Stimulated activated CD4-positive, alpha-beta T cell treated with anti-CD3 and anti-CD28 coated beads, Interleukin-12 subunit alpha, Interleukin-12 subunit beta, amount 100 ng/mL, for 48 hours (primary cell): ENCODE measurements around the gene RBMS3.
"Not testable (repeated sequence)": the region's sequence is repeated elsewhere in the genome, so short reads cannot be mapped to it uniquely, and the experiment has no call there.

Experiments used
- DNase-seq, 3 donors: peaks; one replicate each; pipeline ENCODE4 v3.0.0-alpha.2; 2020; ENCODE audit warnings: low read depth in 2 of 3, low spot score in 1 of 3

RBMS3 gene

DNA sequence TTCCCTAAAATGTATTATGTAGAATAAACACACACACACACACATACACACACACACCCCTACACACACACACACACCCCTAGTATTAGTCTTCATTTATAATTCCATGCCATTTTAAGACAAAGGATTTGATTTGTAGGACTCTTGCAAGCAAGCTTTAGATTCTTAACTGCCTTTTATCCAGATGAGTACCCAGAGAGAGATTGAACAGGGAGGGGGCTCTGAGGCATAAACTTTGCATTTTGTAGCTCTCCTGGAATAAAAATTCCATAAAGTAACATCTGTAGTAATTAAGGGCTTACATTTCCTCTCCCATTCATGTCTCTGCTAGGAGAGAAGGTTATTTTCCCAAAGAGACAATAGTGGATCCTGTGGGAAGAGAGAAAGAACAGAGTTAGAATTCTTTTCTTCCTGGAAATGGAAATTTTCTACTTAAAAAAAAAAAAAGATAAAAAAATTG, 479.4 kb downstream of the RBMS3 start:
- DNase-seq: no peak

DNA sequence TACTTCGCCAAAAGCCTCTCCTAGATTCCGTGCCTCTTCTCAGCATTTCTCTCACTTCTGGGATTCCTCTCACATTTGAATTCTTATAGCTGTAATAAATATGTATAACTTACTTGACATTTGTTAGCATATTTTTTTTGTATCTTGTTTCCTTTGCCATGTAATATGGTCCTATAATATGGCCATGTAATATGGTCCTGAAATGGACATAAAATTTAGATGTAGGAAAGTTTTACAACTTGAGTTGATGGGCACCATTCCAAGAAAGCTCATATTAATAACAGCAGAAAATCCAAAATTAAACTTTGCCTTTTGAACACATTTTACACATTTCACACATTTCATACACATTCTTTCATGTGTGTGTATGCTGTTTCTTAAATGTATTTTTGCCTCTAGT, 480.6 kb downstream of the RBMS3 start:
- DNase-seq: no peak

DNA sequence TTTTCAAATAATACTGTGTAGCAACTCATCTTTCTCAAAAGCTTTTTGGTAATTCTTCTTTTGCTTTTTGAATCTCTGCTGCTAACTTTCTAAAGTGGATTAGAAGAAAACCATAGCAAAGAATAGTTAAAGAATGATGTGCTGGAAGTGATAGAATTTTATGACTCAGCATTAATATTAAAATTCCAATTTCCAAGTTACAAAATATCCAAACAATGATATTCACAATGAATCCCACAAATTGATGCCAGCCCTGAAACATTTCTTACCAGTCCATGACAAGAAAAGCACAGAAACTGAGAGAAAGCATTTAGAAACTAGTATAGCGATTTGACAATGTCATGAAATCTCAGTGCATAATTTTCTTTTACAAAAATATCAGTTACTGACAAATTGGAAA, 482.2 kb downstream of the RBMS3 start:
- DNase-seq: no peak

DNA sequence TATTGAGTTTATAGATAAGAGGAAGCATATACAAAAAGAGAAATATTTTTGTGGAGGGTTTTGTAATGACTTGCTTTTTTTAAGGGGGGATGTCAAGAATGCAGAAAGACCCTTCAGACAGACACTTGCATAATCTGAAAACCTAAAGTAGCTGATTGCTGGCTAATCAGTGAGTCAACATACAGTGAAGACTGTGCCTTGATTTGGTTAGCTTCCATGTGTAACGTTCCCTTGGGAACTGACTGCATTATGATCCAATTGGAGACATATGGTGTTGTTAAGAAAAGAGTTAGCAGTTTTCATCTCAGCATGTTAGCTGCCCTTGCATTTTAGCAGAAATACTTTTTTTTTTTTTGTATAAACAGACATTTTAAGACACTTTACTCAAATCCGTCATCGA, 483.2 kb downstream of the RBMS3 start:
- DNase-seq: no peak

DNA sequence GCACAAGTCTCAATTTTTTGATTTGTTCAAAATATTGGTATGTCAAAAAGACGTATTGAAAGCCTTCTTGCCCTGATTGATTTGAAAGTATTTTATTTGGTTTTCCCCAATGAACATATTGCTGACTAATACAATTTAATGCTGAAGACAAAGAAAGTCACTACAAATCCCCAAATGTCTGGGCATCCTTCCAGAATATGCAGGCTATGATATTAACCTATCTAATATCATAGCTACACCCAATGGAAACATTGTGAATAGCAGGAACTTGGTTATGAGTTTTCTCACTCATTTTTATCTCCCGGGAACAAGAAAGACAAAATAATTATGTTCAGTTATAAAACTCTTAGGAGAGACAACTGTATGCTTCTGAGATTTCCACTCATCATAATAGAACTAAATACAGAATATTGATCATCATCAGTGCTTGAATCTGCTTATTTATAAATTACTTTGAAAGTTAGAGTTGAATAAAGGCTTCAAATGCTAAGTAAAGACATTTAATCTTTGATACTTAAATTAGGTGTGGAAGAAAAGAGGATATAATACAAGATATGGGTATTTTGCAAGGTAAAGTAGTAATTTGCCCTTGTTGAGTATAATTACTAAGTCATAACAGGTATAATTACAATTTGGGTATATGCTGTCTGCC, 483.9 kb downstream of the RBMS3 start:
- no peak for DNase-seq

DNA sequence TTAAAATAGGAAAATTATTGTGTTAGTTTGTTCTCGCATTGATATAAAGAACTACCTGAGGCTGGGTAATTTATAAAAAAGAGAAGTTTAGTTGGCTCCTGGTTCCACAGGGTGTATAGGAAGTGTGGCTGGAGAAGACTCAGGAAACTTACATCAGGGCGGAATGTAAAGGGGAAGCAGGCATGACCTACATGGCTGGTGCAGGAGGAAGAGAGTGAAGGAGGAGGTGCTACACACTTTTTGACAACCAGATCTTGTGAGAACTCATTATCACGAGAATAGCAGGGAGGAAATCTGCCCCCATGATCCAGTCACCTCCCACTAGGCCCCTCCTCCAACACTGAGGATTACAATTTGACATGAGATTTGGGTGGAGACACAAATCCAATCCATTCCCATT, 490.7 kb downstream of the RBMS3 start:
- no peak for DNase-seq

DNA sequence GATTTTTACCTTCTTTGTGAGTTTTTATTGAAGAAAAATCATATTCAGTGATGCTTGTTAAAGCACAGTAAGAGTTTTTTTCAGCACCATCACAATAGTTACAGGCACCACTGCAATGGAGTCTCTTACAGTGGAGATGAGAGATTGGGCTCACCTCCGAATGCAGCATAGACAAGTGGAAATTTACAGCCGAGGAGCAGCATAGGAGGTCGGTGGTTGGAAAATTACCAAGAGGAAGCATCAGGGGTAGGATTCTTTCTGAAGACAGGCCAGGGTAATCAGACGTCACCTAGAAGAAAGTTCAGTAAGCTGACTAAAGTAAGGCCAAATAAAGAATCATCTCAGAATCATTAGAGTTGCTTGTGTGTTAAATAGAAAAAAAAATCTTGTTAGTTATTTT, 491.6 kb downstream of the RBMS3 start:
- no peak for DNase-seq

DNA sequence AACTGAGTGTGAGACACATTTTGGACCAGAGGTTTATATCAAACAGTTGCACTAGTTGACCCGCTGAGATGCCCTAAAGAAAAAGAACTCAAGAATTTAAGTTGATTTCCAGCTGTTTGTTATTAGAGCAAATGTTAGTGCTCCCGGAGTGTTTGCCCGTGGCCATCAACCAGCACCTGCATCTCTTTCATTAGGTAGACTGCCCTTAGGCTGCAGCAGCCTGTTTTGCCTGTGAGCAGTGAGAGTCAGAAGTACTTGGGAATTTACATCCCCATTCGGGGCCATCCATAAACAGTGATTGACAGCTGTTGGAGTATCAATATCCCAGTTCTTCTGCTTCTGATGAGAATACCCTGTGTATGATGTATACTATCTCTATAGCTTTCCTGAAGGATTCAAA, 492.6 kb downstream of the RBMS3 start:
- no peak for DNase-seq

DNA sequence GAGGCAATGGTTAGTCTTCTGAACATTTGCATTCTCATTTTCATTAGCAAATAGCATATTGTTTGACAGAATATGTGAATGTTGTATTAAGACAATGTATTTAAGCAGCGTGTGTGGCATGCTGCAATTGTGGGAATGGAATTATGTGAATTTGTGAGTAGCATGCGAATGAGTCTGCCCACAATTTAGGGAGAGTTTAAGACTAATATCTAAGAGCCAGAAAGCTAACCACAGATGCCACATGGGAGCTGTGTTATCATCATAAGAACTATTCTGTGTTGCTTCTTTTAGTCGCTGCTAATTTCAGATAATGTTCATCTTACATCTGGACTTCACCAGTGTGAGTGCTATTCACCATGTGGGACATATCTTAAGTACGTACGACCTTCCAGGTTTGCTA, 494.5 kb downstream of the RBMS3 start:
- no peak for DNase-seq

DNA sequence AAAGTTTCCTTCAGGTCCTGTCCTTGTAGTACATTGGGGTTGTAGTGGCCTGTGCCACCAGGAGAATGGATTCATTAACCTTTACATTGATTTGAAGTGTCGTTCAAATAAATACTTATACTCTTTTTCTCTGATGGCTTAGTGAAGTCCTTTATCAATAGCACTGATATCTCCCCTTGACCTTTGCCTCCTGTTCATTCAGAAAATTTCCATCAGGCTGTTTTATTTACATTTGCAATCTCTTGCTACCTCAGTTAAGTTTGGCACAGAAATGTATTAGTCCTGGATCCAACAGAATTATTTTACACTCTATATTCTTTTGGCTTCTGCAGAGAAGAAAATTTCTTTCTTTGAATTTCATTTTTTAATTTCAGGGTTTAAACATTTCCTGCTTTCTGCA, 497.0 kb downstream of the RBMS3 start:
- no peak for DNase-seq

DNA sequence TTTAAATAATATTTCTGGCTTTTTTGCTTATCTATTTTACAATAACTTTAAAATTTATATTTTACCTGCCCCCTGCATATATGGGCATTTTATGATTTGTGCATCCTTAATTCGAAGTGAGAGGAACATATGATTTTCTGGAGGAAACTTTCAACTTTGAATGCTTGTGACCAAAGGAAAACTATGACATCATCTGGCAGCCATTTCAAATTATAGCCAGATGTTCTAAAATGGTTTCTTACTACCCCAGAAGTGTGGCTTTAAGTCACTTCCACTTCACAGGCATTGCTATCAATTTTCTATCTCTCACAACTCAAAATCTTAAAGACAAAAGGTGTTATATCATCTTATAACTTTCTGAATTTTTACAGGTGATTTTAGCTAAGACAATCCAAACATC, 508.8 kb downstream of the RBMS3 start:
- no peak for DNase-seq

DNA sequence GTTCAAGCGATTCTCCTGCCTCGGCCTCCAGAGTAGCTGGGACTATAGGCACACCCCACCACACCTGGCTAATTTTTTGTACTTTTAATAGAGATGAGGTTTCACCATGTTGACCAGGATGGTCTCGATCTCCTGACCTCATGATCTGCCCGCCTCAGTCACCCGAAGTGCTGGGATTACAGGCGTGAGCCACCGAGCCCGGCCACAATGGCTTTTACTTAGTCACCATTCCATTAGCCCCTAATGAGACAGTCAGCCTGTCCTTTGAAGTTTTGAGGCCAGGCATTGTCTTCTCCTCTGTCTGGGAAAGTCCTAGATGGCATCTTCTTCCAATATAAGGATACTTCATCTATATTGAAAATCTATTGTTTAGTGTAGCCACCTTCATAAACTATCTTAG, 515.9 kb downstream of the RBMS3 start:
- no peak for DNase-seq

DNA sequence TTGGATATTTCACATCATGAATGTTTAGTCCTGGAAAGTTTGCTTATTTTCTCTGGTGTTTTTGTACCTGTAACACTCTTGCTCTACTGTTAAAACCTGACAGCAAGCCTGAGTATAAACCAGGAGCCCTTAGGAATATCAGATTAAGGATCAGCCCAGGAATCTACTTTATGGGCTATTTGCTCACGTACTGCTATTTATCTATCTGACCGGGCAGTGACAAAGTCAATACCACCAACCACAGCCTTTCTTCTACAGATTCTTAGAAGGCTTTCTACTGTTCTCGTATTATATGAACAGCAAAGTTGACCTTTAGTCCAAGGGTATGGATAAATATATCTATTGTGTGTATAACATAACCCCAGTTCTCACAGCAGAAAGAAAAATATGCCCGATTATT, 521.2 kb downstream of the RBMS3 start:
- no peak for DNase-seq

DNA sequence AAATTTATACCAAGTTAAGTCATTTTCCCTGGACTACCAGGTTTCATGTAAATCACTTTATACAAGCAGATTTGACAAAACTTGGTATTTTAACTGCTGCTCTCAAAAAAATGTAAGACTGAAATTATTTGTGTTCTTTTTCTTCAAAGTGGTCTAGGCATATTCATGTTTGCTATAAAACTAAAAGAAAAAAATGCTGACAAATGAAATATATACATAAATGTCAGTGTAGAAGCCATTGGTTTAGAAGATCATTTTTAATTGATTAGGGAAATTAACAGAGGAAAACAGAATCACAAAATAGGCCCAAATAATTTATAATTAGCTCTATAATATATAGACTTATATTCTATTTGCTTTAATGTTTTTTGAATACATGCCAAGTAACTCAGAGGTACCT, 523.2 kb downstream of the RBMS3 start:
- no peak for DNase-seq

DNA sequence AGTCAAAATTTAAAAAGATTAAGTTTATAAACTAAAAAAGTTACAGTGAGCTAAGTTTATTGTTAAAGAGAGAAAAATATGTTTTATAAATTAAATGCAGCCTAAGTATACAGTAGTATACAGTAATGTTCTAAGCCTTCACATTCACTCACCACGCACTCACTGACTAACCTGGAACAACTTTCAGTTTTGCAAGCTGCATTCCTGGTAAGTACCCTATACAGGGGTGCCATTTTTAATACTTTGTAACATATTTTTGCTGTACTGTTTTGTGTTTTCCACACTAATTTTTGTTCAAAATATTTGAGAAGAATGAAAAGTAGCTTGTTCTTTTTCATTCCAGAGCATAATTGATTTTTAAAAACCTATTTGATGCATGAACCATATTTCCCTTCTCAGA, 524.9 kb downstream of the RBMS3 start:
- DNase-seq: no peak

DNA sequence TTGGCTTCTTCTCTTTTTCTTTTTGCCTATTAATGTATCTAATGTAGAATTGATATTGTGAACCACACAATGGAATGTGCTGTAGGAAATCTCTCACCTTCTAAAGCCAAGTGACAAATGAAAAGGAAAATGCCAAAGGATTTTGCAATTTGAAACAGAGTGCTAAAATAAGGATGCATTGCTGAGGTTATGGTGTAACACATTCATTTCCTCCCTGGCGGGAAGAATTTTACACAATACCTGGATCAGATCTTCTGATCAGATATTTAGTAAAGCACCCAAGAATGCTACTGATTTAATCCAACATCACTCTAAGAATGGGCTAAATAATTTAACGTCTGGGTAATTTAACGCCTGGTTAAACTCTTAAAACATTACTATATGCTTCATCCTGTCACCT, 527.5 kb downstream of the RBMS3 start:
- not testable (repeated sequence) for DNase-seq

DNA sequence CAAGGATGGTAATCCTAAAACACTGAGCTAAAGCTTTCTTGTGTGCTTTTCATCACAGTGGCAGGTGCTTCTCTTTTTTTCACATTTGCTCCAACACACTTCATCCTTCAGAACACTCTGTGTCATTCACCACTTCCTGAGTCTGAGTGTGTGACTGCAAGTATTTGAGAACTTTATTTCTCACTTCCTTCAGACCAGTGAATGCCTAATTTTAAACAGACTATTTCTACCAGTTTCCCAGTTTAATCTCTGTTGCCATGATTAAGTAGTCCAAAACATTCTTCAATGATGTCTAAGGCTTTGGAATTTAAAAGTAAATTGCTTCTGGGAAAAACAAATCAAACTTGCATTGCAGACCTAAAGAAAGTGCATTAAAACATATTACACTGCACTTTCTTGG, 541.2 kb downstream of the RBMS3 start:
- no peak for DNase-seq

DNA sequence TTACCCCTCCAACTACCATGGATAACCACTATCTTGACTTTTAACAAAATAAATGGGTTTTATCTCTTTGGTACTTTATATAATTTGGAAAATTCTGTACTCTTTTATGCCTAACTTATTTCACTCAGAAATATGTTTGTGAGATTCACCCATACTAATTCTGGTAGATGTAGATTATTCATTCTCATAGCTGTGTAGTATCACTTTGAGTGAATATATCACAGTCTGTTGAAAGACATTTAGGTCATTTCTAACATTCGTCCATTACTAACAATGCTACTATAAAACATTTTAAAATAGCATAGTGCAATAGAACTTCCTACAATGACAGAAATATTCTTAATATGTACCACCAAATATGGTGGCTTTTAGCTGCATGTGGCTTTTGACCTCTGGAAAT, 542.4 kb downstream of the RBMS3 start:
- DNase-seq: no peak

DNA sequence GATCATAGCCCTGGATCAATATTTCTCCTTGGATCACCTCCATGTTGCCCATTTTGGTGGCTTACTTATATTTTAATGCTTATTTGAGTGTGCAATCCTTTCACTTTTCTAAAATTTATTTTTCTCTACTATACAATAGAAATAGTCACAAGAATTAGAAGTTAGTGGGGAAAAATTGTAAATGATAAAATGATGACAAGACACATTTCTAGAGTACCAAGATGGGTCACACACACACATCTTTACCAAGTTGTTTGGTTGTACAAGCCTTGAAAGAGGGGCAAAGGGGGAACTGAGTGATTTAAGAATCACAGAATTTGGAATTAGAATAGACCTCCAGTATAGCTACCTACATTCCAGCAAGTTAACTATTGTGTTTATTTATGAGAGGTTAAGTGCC, 545.8 kb downstream of the RBMS3 start:
- DNase-seq: no peak

DNA sequence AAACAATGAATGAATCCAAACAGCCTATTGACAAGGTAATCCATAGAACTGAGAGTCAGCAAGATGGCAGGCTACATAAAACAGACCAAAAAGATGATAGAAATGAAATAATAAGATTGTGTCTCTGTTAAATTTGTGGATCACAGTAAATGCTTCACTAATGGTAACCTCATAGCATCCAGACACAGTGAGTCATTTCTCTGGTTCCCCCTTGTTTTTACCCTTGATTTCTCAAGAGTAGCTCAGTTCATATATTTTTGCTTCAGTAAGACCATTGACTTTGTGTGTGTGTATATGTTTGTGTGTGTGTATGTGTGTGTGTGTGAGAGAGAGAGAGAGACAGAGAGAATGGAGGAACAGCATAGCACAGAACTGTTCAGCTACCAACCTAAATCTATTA, 546.9 kb downstream of the RBMS3 start:
- no peak for DNase-seq

DNA sequence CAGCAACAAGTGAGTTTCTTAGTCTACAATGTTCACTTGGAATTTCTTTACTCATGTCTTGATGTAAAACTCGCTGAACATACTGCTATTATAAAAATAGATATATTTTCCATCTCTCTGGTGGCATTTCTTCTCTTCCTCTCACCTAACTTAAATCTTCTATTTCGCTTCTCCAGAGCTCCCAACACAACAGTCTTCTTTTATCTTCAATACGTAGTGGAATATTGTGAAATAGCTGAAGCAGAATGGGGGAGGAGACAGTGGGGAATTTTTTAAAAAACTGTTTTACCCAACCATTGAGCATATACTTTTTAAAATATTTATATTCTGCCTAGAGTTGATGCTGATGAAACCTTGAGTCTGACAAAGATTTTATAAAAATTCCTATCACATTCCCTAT, 548.5 kb downstream of the RBMS3 start:
- no peak for DNase-seq

DNA sequence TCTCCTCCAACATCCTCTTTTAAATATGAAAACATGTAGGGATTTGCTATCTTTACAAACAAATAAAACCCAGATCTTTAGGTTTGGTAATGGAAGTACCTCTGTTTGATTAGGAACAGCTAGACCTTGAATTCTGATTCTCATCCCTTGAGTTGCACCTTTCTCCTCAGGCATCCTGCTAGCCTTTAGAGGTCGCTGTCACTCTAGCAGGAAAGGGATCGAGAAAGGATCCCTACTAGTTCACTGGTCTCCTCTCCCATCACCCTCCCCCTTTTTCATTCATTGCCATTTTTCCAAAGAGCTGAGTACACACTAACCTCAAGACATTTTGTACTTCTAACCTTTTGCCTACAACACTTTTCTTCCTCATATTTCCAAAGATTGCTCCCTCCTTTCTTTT, 569.8 kb downstream of the RBMS3 start:
- no peak for DNase-seq

DNA sequence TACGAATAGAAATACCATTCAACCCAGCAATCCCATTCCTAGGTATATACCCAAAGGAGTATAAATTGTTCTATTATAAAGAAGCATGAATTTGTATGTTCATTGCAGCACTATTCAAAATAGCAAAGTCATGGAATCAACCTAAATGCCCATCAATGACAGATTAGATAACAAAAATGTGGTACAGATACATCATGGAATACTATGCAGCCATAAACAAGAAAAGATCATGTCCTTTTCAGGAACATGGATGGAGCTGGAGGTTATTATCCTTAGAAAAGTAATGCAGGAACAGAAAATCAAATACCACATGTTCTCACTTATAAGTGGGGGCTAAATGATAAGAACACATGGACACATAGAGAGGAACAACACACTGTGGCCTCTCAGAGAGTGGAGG, 571.9 kb downstream of the RBMS3 start:
- DNase-seq: no peak
